ENCODE data around the gene KIF2C. TPM values are rescaled to one million over a fixed set of nuclear protein-coding genes. Genes with fewer than 3 reads are reported as not detected.
A peak's percentile ranks its signal among the peaks of the same experiment; 100 is the strongest.

Gene KIF2C
- polyA plus RNA-seq, 1 of the 3 experiments (the other 2 are of a cell fraction) = 20.7 TPM

DNA sequence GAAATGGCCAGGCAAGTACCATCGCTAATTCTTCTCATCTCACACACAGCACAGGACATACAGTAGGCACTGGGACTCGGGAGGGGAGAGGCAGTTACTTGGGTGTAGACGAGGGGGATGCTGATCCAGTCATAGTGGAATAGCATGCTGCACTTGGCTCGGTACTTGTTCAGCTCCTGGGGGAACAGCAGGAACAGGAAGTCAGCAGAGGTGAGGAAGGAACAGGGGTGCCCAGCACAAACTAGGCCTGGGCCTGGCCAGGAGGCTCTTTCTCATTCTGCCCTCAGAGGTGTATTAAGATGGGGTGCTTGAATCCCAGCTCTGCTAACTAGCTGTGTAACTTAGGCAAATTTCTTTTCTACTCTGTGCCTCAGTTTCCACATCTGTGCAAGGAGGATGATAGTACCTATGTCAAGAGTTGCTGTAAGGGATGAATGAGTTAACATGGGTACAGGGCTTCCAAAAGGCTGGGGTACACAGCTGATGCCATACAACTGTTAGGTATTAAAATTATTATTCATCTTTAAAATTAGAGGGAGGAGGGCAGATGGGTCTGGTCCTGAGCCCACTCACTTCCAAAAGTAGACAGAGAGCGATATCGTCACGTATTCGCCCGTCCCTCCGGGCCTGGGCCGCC is 46.0 kb downstream of the KIF2C start:
- no peaks in the 10 kb centered on the region for H3K9me3 ChIP-seq
- no peak overlapping the region for H3K4me2 ChIP-seq
- no peak for DNase-seq
- ChIA-PET POLR2A (interaction anchor here (2.3 kb wide), 1 partner anchor 10 kb away, joined by 10 read pairs; the partner anchor contains the start of gene RPS8), CTCF (interaction anchor here (0.6 to 1.6 kb wide), 8 partner anchors 10 to 56 kb away, joined by 3 to 5 read pairs (median 4); partner anchors contain the start of genes BTBD19, PLK3 and RPS8)
- peaks cover 25% of the 10 kb centered on the region for H3F3A ChIP-seq (replicated peaks; ENCODE audit: insufficient read depth)
- no peaks in the 10 kb centered on the region for H3K27me3 ChIP-seq (ENCODE audit: insufficient read depth)
- 56% methylated on average over 11 of the region's 11 CpGs for WGBS (ENCODE audit: low lambda C conversion rate)
- H3K4me3 ChIP-seq (ENCODE audit: low read depth in 2 of 2, low read length in 1 of 2) = no peak overlapping the region; a peak in 1 of 4 replicates
- no peaks in the 10 kb centered on the region for H3K79me2 ChIP-seq (ENCODE audit: insufficient read depth)
- peaks cover 0 to 12% of the 10 kb centered on the region in 2 experiments for H3K36me3 ChIP-seq (replicated peaks in 1 of 2; ENCODE audit: control insufficient read depth in 1 of 2, insufficient read depth in 2 of 2, low read length in 1 of 2)
- TF ChIP-seq, protein P1, sequence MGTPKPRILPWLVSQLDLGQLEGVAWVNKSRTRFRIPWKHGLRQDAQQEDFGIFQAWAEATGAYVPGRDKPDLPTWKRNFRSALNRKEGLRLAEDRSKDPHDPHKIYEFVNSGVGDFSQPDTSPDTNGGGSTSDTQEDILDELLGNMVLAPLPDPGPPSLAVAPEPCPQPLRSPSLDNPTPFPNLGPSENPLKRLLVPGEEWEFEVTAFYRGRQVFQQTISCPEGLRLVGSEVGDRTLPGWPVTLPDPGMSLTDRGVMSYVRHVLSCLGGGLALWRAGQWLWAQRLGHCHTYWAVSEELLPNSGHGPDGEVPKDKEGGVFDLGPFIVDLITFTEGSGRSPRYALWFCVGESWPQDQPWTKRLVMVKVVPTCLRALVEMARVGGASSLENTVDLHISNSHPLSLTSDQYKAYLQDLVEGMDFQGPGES (IDR thresholded peaks at IDR 0.05; ENCODE audit: low read depth, low read length) = no peak
- TF ChIP-seq TAF1 (IDR thresholded peaks at IDR 0.05; ENCODE audit: borderline replicate concordance, low read depth, low read length) = no peak
- H3K9ac ChIP-seq = no peak overlapping the region
- no peak overlapping the region for H3K27ac ChIP-seq (ENCODE audit: low read depth in 2 of 2, low read length in 1 of 2)
- no peak overlapping the region for H2AFZ ChIP-seq (ENCODE audit: low read depth)
- peaks cover 0 to 5% of the 10 kb centered on the region in 2 experiments; a peak in 1 of 4 replicates for H3K4me1 ChIP-seq (ENCODE audit: control insufficient read depth in 1 of 2, insufficient read depth in 2 of 2, low read depth in 1 of 2, low read length in 1 of 2)
- H4K20me1 ChIP-seq (ENCODE audit: insufficient read depth) = no peaks in the 10 kb centered on the region
- no peaks in the 10 kb centered on the region for H3K9me2 ChIP-seq

DNA sequence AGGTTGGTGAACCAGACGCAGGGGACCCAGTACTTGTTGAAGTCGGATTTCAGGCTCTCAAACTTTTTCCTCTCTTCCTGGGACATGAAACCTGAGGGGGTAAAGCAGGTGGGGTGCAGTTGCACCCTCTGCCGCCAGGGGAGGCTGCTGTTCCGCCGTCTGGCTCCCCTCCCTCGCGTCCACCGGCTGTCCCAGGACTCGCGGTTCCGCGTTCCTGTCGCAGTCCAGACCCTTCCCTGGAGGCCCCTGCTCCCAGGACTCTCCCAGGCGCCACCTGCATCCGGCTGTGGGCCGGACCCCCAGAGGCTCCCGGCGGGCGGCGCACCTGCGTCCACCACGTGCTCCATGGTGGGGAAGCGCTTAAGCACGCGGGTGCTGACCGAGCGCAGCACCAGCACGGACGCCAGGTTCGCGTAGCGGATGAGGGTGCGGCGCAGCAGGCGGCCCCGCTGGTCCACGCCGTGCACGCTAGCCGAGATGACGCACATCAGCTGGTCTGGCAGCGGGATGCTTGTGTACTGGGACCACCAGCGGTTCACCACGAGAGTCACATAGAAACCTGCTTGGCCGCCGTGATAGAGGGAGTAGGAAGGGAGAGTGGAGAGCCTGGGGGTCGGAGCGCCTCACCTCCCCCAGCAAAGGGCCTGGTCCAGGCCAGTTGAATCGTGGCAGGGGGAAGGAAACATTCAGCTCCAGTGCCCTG is 46.7 kb downstream of the KIF2C start:
- no peak overlapping the region; a peak in 1 of 4 replicates for H3K4me3 ChIP-seq (ENCODE audit: low read depth in 2 of 2, low read length in 1 of 2)
- POLR2A ChIA-PET = interaction anchor here (1.3 kb wide), 1 partner anchor 10 kb away, joined by 6 read pairs; the partner anchor contains the start of gene RPS8
- no peaks in the 10 kb centered on the region for H3K9me3 ChIP-seq
- WGBS (ENCODE audit: low lambda C conversion rate) = 66% methylated on average over 30 of the region's 49 CpGs
- H3K36me3 ChIP-seq (replicated peaks in 1 of 2; ENCODE audit: control insufficient read depth in 1 of 2, insufficient read depth in 2 of 2, low read length in 1 of 2) = peaks cover 0 to 5% of the 10 kb centered on the region in 2 experiments
- TF ChIP-seq, protein P2, sequence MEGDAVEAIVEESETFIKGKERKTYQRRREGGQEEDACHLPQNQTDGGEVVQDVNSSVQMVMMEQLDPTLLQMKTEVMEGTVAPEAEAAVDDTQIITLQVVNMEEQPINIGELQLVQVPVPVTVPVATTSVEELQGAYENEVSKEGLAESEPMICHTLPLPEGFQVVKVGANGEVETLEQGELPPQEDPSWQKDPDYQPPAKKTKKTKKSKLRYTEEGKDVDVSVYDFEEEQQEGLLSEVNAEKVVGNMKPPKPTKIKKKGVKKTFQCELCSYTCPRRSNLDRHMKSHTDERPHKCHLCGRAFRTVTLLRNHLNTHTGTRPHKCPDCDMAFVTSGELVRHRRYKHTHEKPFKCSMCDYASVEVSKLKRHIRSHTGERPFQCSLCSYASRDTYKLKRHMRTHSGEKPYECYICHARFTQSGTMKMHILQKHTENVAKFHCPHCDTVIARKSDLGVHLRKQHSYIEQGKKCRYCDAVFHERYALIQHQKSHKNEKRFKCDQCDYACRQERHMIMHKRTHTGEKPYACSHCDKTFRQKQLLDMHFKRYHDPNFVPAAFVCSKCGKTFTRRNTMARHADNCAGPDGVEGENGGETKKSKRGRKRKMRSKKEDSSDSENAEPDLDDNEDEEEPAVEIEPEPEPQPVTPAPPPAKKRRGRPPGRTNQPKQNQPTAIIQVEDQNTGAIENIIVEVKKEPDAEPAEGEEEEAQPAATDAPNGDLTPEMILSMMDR (IDR thresholded peaks at IDR 0.05) = peak; percentile 85
- peak; percentile 69 for TF ChIP-seq RAD21 (IDR thresholded peaks at IDR 0.05; ENCODE audit: low read length)
- TF ChIP-seq, protein P3, sequence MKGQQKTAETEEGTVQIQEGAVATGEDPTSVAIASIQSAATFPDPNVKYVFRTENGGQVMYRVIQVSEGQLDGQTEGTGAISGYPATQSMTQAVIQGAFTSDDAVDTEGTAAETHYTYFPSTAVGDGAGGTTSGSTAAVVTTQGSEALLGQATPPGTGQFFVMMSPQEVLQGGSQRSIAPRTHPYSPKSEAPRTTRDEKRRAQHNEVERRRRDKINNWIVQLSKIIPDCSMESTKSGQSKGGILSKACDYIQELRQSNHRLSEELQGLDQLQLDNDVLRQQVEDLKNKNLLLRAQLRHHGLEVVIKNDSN (IDR thresholded peaks at IDR 0.05; ENCODE audit: borderline replicate concordance, low read depth) = no peak
- TF ChIP-seq NRF1 (IDR thresholded peaks at IDR 0.05; ENCODE audit: low read depth, low read length) = no peak
- TF ChIP-seq MXI1 (IDR thresholded peaks at IDR 0.05; ENCODE audit: low read depth, low read length) = no peak
- TF ChIP-seq SMC3 (IDR thresholded peaks at IDR 0.05; ENCODE audit: low read depth, low read length) = peak; percentile 51
- TF ChIP-seq TEAD4 (IDR thresholded peaks at IDR 0.05; ENCODE audit: borderline replicate concordance, insufficient read depth) = no peak
- peaks cover 18% of the 10 kb centered on the region for H3F3A ChIP-seq (replicated peaks; ENCODE audit: insufficient read depth)
- CTCF ChIA-PET = interaction anchor here (0.8 to 1.6 kb wide), 10 partner anchors 8 to 146 kb away, joined by 3 to 8 read pairs (median 5); partner anchors contain the start of genes BTBD19, PLK3 and RPS8
- peaks cover 0 to 8% of the 10 kb centered on the region in 2 experiments; a peak in 1 of 4 replicates for H3K4me1 ChIP-seq (ENCODE audit: control insufficient read depth in 1 of 2, insufficient read depth in 2 of 2, low read depth in 1 of 2, low read length in 1 of 2)
- no peaks in the 10 kb centered on the region for H3K27me3 ChIP-seq (ENCODE audit: insufficient read depth)
- H3K27ac ChIP-seq (ENCODE audit: low read depth in 2 of 2, low read length in 1 of 2) = no peak overlapping the region
- no peak overlapping the region for H3K4me2 ChIP-seq
- no peaks in the 10 kb centered on the region for H3K9me2 ChIP-seq
- H4K20me1 ChIP-seq (ENCODE audit: insufficient read depth) = no peaks in the 10 kb centered on the region
- peak; percentile 86 for DNase-seq
- no peaks in the 10 kb centered on the region for H3K79me2 ChIP-seq (ENCODE audit: insufficient read depth)
- H2AFZ ChIP-seq (ENCODE audit: low read depth) = no peak overlapping the region
- no peak overlapping the region for H3K9ac ChIP-seq
